ENCODE measurements around the gene OGN.

- no peak for TF ChIP-seq FOXP2 (optimal IDR thresholded peaks at IDR 0.05; ENCODE audit: borderline replicate concordance, extremely low read depth, extremely low read length, insufficient read depth)
- TF ChIP-seq POLR2AphosphoS5 (IDR thresholded peaks at IDR 0.05; ENCODE audit: low read depth, low read length): no peak
- no peak for TF ChIP-seq SIN3A (IDR thresholded peaks at IDR 0.05; ENCODE audit: borderline replicate concordance, insufficient read depth, low read length)
- no peak for TF ChIP-seq TAF1 (IDR thresholded peaks at IDR 0.05; ENCODE audit: borderline replicate concordance, insufficient read depth, low read length)
- TF ChIP-seq, protein P1, sequence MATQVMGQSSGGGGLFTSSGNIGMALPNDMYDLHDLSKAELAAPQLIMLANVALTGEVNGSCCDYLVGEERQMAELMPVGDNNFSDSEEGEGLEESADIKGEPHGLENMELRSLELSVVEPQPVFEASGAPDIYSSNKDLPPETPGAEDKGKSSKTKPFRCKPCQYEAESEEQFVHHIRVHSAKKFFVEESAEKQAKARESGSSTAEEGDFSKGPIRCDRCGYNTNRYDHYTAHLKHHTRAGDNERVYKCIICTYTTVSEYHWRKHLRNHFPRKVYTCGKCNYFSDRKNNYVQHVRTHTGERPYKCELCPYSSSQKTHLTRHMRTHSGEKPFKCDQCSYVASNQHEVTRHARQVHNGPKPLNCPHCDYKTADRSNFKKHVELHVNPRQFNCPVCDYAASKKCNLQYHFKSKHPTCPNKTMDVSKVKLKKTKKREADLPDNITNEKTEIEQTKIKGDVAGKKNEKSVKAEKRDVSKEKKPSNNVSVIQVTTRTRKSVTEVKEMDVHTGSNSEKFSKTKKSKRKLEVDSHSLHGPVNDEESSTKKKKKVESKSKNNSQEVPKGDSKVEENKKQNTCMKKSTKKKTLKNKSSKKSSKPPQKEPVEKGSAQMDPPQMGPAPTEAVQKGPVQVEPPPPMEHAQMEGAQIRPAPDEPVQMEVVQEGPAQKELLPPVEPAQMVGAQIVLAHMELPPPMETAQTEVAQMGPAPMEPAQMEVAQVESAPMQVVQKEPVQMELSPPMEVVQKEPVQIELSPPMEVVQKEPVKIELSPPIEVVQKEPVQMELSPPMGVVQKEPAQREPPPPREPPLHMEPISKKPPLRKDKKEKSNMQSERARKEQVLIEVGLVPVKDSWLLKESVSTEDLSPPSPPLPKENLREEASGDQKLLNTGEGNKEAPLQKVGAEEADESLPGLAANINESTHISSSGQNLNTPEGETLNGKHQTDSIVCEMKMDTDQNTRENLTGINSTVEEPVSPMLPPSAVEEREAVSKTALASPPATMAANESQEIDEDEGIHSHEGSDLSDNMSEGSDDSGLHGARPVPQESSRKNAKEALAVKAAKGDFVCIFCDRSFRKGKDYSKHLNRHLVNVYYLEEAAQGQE (IDR thresholded peaks at IDR 0.05; ENCODE audit: insufficient read depth in 1 of 2, low read depth in 2 of 2, low read length in 2 of 2): no peak
These were observed 42.2 kb upstream of the OGN start for GRCh38 chr9:92446536-92446935.
